KMS-11 (cell line): Measurements from ENCODE around the gene KRTAP19-7.

ENCODE experiments used
- H2AFZ ChIP-seq: fragments of 200-600 bp; sonication (generic); 2 replicates; pipeline ENCODE4 v1.6.1; 2016; ENCODE audit warnings: antibody characterized with exemption, mixed run types, low read depth
- H3K27ac ChIP-seq: fragments of 200-600 bp; sonication (generic); 2 replicates; pipeline ENCODE4 v1.6.1; 2016; ENCODE audit warnings: mild to moderate bottlenecking, mixed run types
- H3K27me3 ChIP-seq: fragments of 200-600 bp; sonication (generic); 2 replicates; pipeline ENCODE4 v1.6.1; 2017; ENCODE audit warnings: mild to moderate bottlenecking, low read depth, mixed run types, moderate library complexity; ENCODE audit not compliant: insufficient read depth
- H3K36me3 ChIP-seq: fragments of 200-600 bp; sonication (generic); 2 replicates; pipeline ENCODE4 v1.6.1; 2017; ENCODE audit warnings: mild to moderate bottlenecking, mixed run types; ENCODE audit not compliant: insufficient read depth
- H3K4me1 ChIP-seq: fragments of 200-600 bp; sonication (generic); 2 replicates; pipeline ENCODE4 v1.6.1; 2016; ENCODE audit warnings: mild to moderate bottlenecking, low read depth, mixed run types; ENCODE audit not compliant: poor library complexity, severe bottlenecking
- H3K4me2 ChIP-seq: fragments of 200-600 bp; sonication (generic); 2 replicates; pipeline ENCODE4 v1.7.0; 2016; ENCODE audit warnings: mild to moderate bottlenecking, mixed run types
- H3K4me3 ChIP-seq: fragments of 200-600 bp; sonication (generic); IDR thresholded peaks from 2 replicates; pipeline ENCODE4 v1.6.1; 2017; ENCODE audit warnings: low read depth, low read length, mixed read lengths; ENCODE audit not compliant: insufficient read depth
- H3K79me2 ChIP-seq: fragments of 200-600 bp; sonication (generic); 2 replicates; pipeline ENCODE4 v1.6.1; 2016; ENCODE audit warnings: low read depth, mixed run types; ENCODE audit not compliant: insufficient read depth
- H3K9ac ChIP-seq: fragments of 200-600 bp; sonication (generic); 2 replicates; pipeline ENCODE4 v1.6.1; 2016; ENCODE audit warnings: mild to moderate bottlenecking, mixed run types
- H4K20me1 ChIP-seq: fragments of 200-600 bp; sonication (generic); 2 replicates; pipeline ENCODE4 v1.6.1; 2016; ENCODE audit warnings: mild to moderate bottlenecking, mixed run types; ENCODE audit not compliant: insufficient read depth
- CTCF ChIP-seq: fragments of 200-600 bp; sonication (generic); conservative IDR thresholded peaks from 2 replicates; pipeline ENCODE4 v1.6.1; 2017; ENCODE audit warnings: low read depth, mild to moderate bottlenecking, antibody characterized with exemption, low read length, moderate library complexity, mixed read lengths

KRTAP19-7 gene

GRCh38 chr21:30555095-30555494 lies 6.0 kb downstream of the KRTAP19-7 start:
- H3K27ac ChIP-seq = no peak overlapping the region
- no peaks in the 10 kb centered on the region for H3K36me3 ChIP-seq
- no peak overlapping the region for H3K4me2 ChIP-seq
- H4K20me1 ChIP-seq = no peaks in the 10 kb centered on the region
- no peaks in the 10 kb centered on the region for H3K27me3 ChIP-seq
- H3K79me2 ChIP-seq = no peaks in the 10 kb centered on the region
- H3K4me1 ChIP-seq = no peaks in the 10 kb centered on the region
- H3K9ac ChIP-seq = no peak overlapping the region
- TF ChIP-seq CTCF = no peak
- H2AFZ ChIP-seq = no peak overlapping the region
- H3K4me3 ChIP-seq = no peak overlapping the region

GRCh38 chr21:30552782-30553181 lies 8.3 kb downstream of the KRTAP19-7 start:
- no peak overlapping the region for H3K9ac ChIP-seq
- H3K4me1 ChIP-seq = no peaks in the 10 kb centered on the region
- no peak overlapping the region for H3K4me3 ChIP-seq
- no peaks in the 10 kb centered on the region for H3K27me3 ChIP-seq
- no peaks in the 10 kb centered on the region for H3K79me2 ChIP-seq
- H2AFZ ChIP-seq = no peak overlapping the region
- no peaks in the 10 kb centered on the region for H4K20me1 ChIP-seq
- no peaks in the 10 kb centered on the region for H3K36me3 ChIP-seq
- no peak overlapping the region for H3K27ac ChIP-seq
- TF ChIP-seq CTCF = no peak
- no peak overlapping the region for H3K4me2 ChIP-seq

DNA sequence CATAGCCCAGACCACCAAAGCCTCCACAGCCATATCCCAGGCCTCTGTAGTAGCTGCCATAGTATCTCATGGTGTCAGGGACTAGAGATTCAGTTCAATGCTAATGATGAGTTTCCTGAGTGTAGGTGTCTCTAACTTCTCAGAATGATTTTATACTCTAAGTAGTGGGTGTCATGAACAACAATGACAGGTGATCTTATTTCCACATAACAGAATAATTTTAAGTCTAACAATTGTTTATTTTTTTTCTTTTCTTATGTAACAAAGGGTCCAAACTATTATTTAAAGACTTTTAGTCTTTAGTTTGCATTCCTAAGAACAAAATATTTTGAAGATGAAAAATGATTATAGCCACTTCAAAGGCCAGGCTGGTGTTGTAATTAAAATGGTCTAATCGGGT lies 19.4 kb downstream of the KRTAP19-7 start, which contains the start of gene KRTAP19-6:
KRTAP19-6 (minus strand) TSS at position 101 of the 400 bp plus-strand sequence; CDS start at position 70, 31 bp downstream.
- Histone ChIP-seq H3K27ac (no peak within 1 kb of the TSS), H3K4me3 (no peak within 1 kb of the TSS), H3K27me3 (no peaks in the 10 kb centered on the region), H3K9ac (no peak within 1 kb of the TSS), H3K4me2 (no peak within 1 kb of the TSS), H3K79me2 (no peaks in the 10 kb centered on the region), H2AFZ (no peak within 1 kb of the TSS), H4K20me1 (no peaks in the 10 kb centered on the region), H3K4me1 (no peaks in the 10 kb centered on the region), H3K36me3 (no peaks in the 10 kb centered on the region)
- no peak for TF ChIP-seq CTCF

GRCh38 chr21:30518876-30519275 lies 42.2 kb downstream of the KRTAP19-7 start:
- Histone ChIP-seq H2AFZ (no peak overlapping the region), H4K20me1 (no peaks in the 10 kb centered on the region), H3K4me2 (no peak overlapping the region), H3K4me1 (no peaks in the 10 kb centered on the region), H3K4me3 (no peak overlapping the region), H3K9ac (no peak overlapping the region), H3K27me3 (no peaks in the 10 kb centered on the region), H3K36me3 (no peaks in the 10 kb centered on the region), H3K27ac (no peak overlapping the region), H3K79me2 (no peaks in the 10 kb centered on the region)
- no peak for TF ChIP-seq CTCF
